ENCODE measurements around the gene TMEM238. TPM values are rescaled to one million over a fixed set of nuclear protein-coding genes. Genes with fewer than 3 reads are reported as not detected.

The TMEM238 gene, protein sequence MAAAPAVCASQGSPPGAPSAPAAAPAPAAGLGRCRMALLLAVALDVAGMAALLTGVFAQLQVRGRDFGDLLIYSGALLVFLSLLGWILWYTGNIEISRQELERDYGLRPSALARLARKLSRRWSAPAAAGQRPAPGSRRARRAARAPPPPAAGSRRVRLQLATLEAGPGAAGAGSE
- total RNA-seq, result not detected in 2 replicates

DNA sequence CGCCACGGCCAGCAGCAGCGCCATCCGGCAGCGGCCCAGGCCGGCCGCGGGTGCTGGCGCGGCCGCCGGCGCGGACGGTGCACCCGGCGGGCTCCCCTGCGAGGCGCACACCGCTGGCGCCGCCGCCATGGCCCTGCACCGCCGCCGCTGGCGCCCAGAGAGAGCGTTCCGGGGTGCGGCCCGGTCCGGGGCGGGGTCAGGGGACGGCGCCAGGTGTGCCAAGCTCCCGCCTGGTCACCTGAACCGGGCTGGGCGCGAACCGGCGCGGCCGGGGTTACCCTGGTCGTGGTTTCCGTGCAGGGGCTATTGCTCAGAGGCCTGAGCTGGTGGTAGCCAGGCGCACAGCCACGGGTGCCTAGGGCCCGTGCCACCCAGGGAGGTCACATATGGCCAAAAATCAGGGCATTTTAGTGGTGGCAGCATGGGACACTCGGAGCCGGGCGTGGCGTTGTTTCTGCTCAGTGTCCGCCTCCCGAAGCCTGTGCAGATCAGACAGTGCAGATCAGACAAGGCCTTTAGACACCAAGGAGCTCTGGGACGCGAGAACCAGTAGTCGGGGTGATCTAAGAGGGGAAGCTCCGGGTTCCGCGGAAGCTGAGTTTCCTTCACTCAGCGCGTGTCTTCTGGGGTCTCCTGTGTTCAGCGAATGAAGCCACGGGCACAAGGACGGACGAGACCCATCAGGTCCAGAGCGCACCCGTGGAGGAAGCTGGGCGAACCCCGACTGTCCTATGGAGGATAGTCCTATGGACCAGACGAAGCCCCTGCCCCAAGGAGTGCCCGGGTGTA lies at the start of gene TMEM238:
Gene TMEM238 (minus strand): TSS at position 162 of the 789 bp plus-strand sequence. CDS start 33 bp downstream, at position 129.

GRCh38 chr19:55407550-55407799 lies 23.4 kb upstream of the TMEM238 start, which contains the start of gene UBE2S:
TSS of gene UBE2S (minus strand) at chr19:55407788. CDS start at chr19:55407589, 199 bp downstream.

DNA sequence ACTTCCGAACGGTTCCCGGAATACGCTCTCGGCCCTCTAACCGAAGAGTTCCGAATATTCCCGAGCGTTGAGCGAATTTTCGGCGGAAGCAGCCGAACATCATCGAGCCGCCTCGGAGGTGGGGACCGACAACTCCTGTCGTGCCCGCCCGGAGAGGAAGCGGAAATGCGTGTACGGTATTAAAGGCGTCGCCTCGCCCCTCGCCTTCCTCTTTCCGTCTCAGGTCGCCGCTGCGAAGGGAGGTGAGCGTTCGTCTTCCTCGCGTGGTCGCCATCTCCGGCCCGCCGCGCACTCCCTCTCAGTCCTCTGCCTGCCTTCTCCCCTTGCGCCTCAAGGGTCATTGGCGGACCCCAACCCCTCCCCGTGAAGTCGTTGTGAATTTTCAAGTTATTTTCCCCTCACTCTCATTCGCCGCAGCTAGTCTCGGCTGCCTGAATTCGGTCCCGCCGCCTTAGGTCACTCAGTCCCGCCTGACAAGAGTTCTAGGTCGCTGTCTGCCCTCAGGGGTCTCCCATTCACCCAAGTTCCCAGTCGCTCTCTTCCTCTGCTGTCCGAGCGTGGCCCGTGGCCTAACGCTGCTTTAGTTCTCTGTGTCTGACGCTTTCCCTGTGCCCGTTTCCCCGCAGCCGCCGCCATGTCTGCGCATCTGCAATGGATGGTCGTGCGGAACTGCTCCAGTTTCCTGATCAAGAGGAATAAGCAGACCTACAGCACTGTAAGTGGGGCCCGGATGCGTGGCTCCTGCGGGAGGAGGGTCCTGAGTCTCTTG lies 1.8 kb upstream of the TMEM238 start, which contains the start of gene RPL28:
Gene RPL28 (plus strand): TSS at position 209 of the 769 bp plus-strand sequence. CDS start 426 bp downstream, at position 635.

GRCh38 chr19:55376241-55376933 lies 7.7 kb downstream of the TMEM238 start, which contains the start of gene TMEM190:
TSS of gene TMEM190 (plus strand) at chr19:55376826. CDS start at chr19:55376854, 28 bp downstream.

DNA sequence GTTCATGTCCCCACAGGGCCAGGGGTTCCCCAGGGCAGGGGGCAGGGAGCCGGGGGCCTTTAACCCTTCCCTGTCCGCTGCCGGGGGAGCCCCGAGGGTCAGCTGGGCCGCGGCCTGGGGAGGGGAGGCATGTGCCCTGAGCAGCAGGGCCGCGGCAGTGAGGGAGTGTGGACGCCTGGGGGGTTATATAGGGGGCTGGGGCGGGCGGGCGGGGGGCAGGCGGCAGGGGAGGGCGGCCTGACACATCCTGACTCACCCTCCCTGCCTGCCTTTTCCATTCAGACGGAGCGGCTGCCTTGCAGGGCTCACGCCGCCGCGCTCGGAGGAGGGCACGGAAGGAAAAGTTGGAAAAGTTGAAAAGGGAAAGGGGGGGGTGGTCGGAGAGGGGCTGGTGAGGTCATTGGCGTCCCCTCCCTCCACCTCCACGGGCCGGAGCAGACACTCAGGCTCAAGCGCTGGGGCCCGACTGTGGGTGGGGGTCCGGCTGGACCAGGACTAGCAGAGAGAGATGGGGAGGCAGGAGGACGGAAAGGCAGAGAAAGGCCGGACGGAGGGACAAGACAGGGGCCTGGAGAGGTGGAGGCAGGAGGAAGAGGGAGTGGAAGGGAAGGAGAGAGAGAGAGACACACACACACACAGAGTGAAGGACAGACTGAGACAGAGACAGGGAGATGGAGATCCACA lies 13.6 kb downstream of the TMEM238 start, which contains the start of gene IL11:
Gene IL11 (minus strand): TSS at position 159 of the 684 bp plus-strand sequence. CDS start 153 bp downstream, at position 6.

GRCh38 chr19:55362990-55363716 lies 20.9 kb downstream of the TMEM238 start, which contains the start of gene GARIN5B:
TSS of gene GARIN5B (minus strand) at chr19:55363260. CDS start at chr19:55363066, 194 bp downstream.

GRCh38 chr19:55354698-55355212 lies 29.3 kb downstream of the TMEM238 start, which contains the start of gene COX6B2:
TSS of gene COX6B2 (minus strand) at chr19:55354719. CDS start at chr19:55354521, 198 bp downstream.

GRCh38 chr19:55339105-55339888 lies 44.8 kb downstream of the TMEM238 start, which contains the start of gene KMT5C:
TSS of gene KMT5C (plus strand) at chr19:55339876. CDS start at chr19:55341937, 2,061 bp downstream.

Other genes starting within 250 kb of the TMEM238 start
- 0.79 and 3.1 TPM in 2 replicates for gene TNNT1, start 235.1 kb downstream of the TMEM238 start, total RNA-seq
- not detected in 2 replicates for gene TNNI3, start 226.6 kb downstream of the TMEM238 start, total RNA-seq
- gene DNAAF3, start 217.7 kb downstream of the TMEM238 start, total RNA-seq, result 0.79 and 1.8 TPM in 2 replicates
- gene SYT5, start 204.0 kb downstream of the TMEM238 start, total RNA-seq, result not detected in 2 replicates
- gene PTPRH, start 174.8 kb downstream of the TMEM238 start, total RNA-seq, result 3.1 and 5.3 TPM in 2 replicates
- gene TMEM86B, start 155.5 kb downstream of the TMEM238 start, total RNA-seq, result 0.27 and 1.7 TPM in 2 replicates
- 44.7 and 51.5 TPM in 2 replicates for gene PPP6R1, start 125.3 kb downstream of the TMEM238 start, total RNA-seq
- gene HSPBP1, start 104.2 kb downstream of the TMEM238 start, total RNA-seq, result 44.3 and 63.8 TPM in 2 replicates
- gene BRSK1, start 100.3 kb downstream of the TMEM238 start, total RNA-seq, result 0.25 and 0.27 TPM in 2 replicates
- gene TMEM150B, start 59.0 kb downstream of the TMEM238 start, total RNA-seq, result not detected in 2 replicates
- gene KMT5C, start 44.4 kb downstream of the TMEM238 start, total RNA-seq, result 6.3 and 6.6 TPM in 2 replicates
- gene COX6B2, start 29.6 kb downstream of the TMEM238 start, total RNA-seq, result not detected in 2 replicates
- gene GARIN5B, start 21.0 kb downstream of the TMEM238 start, total RNA-seq, result not detected in 2 replicates
- gene IL11, start 13.8 kb downstream of the TMEM238 start, total RNA-seq, result not detected in 2 replicates
- not detected in 2 replicates for gene TMEM190, start 7.5 kb downstream of the TMEM238 start, total RNA-seq
- gene RPL28, start 1.6 kb upstream of the TMEM238 start, total RNA-seq, result 251 and 353 TPM in 2 replicates
- gene UBE2S, start 23.5 kb upstream of the TMEM238 start, total RNA-seq, result 153 and 158 TPM in 2 replicates
- gene SHISA7, start 59.0 kb upstream of the TMEM238 start, total RNA-seq, result not detected in 2 replicates
- gene ISOC2, start 77.3 kb upstream of the TMEM238 start, total RNA-seq, result 73.3 and 78.3 TPM in 2 replicates
- gene C19orf85, start 80.5 kb upstream of the TMEM238 start, total RNA-seq, result not detected in 2 replicates
- gene ZNF628, start 92.3 kb upstream of the TMEM238 start, total RNA-seq, result 3.9 and 8.3 TPM in 2 replicates
- gene NAT14, start 100.9 kb upstream of the TMEM238 start, total RNA-seq, result 15.4 and 16.5 TPM in 2 replicates
- gene SSC5D, start 104.1 kb upstream of the TMEM238 start, total RNA-seq, result 0.27 and 0.74 TPM in 2 replicates
- gene SBK2, start 152.8 kb upstream of the TMEM238 start, total RNA-seq, result not detected in 2 replicates
- 0.27 and 0.39 TPM in 2 replicates for gene SBK3, start 161.3 kb upstream of the TMEM238 start, total RNA-seq
- gene ZNF579, start 196.6 kb upstream of the TMEM238 start, total RNA-seq, result 4.7 and 6.4 TPM in 2 replicates
- gene FIZ1, start 215.2 kb upstream of the TMEM238 start, total RNA-seq, result 3.1 and 6.0 TPM in 2 replicates
- gene ZNF524, start 216.0 kb upstream of the TMEM238 start, total RNA-seq, result 21.8 and 29.8 TPM in 2 replicates
- gene ZNF865, start 221.4 kb upstream of the TMEM238 start, total RNA-seq, result 1.8 and 2.7 TPM in 2 replicates
- gene ZNF784, start 240.3 kb upstream of the TMEM238 start, total RNA-seq, result 4.5 and 5.0 TPM in 2 replicates

All from mammary microvascular endothelial cell (primary cell).